HepG2 (cell line): ENCODE measurements around the gene LATS2. TPM values are rescaled to one million over a fixed set of nuclear protein-coding genes. Genes with fewer than 3 reads are reported as not detected.

Experiments
- HOXA5 ChIP-seq: sonication (generic); formaldehyde crosslinking; IDR thresholded peaks from 2 replicates; pipeline ENCODE4 v1.4.0; 2020; ENCODE audit warnings: missing genetic modification reagents
- KMT2A ChIP-seq: sonication (generic); formaldehyde crosslinking; IDR thresholded peaks from 2 replicates; pipeline ENCODE4 v1.4.0; 2020; ENCODE audit warnings: missing genetic modification reagents
- NFYC ChIP-seq: IDR thresholded peaks from 2 replicates; pipeline ENCODE4 v1.6.1; 2016; ENCODE audit warnings: missing genetic modification reagents, missing compliant biosample characterization
- NR2F2 ChIP-seq: IDR thresholded peaks from 2 replicates; pipeline ENCODE4 v1.6.1; 2012; ENCODE audit warnings: low read depth, inconsistent platforms, borderline replicate concordance
- SSRP1 ChIP-seq: IDR thresholded peaks from 2 replicates; pipeline ENCODE4 v1.6.1; 2016; ENCODE audit warnings: control low read depth
- UBTF ChIP-seq: sonication (generic); formaldehyde crosslinking; IDR thresholded peaks from 2 replicates; pipeline ENCODE4 v1.4.0; 2020; ENCODE audit warnings: mild to moderate bottlenecking, missing genetic modification reagents
- ZFX ChIP-seq: sonication (generic); formaldehyde crosslinking; IDR thresholded peaks from 2 replicates; pipeline ENCODE4 v1.4.0; 2020; ENCODE audit warnings: mild to moderate bottlenecking, low read depth, missing genetic modification reagents, moderate library complexity
- ZMAT5 ChIP-seq: sonication (generic); formaldehyde crosslinking; IDR thresholded peaks from 2 replicates; pipeline ENCODE4 v1.5.0; 2020; ENCODE audit warnings: mild to moderate bottlenecking, low read depth, missing genetic modification reagents, borderline replicate concordance
- ZNF143 ChIP-seq: sonication (generic); formaldehyde crosslinking; IDR thresholded peaks from 2 replicates; pipeline ENCODE4 v1.4.0; 2020; ENCODE audit warnings: missing genetic modification reagents
- ZNF510 ChIP-seq: sonication (generic); formaldehyde crosslinking; IDR thresholded peaks from 2 replicates; pipeline ENCODE4 v1.4.0; 2020; ENCODE audit warnings: low read depth, mild to moderate bottlenecking, missing genetic modification reagents
- ZNF569 ChIP-seq: sonication (generic); formaldehyde crosslinking; IDR thresholded peaks from 2 replicates; pipeline ENCODE4 v1.5.0; 2020; ENCODE audit warnings: mild to moderate bottlenecking, missing genetic modification reagents, moderate library complexity, borderline replicate concordance
- polyA plus RNA-seq, 8 experiments: library from polyadenylated mRNA; depleted of rRNA in 3 of 8; stranded (reverse) in 7 of 8; unstranded in 1 of 8; fragments of >200 nt; fragmentation: Illumina TruSeq in 4 of 8; extraction: Trizol in 4 of 8; gene quantifications; 2 replicates each; pipeline versions ENCODE4 v1.2.1 to v1.2.3, GENCODE V29; 2011 to 2016; ENCODE audit warnings: low read depth in 4 of 8, missing spikeins in 1 of 8, mixed read lengths in 1 of 8; ENCODE audit not compliant: insufficient read depth in 1 of 8
- total RNA-seq, 5 experiments: library from RNA; depleted of rRNA; stranded (reverse); fragments of >200 nt; fragmentation: Illumina TruSeq; extraction: Trizol; gene quantifications; 2 replicates each; pipeline ENCODE4 v1.2.3, GENCODE V29; 2016; ENCODE audit warnings: low read depth in 1 of 5
- TF ChIP-seq, protein P1 (sequence below): sonication (generic); formaldehyde crosslinking; IDR thresholded peaks from 2 replicates; pipeline ENCODE4 v1.9.0; 2021; ENCODE audit warnings: missing genetic modification reagents, borderline replicate concordance
- TF ChIP-seq, protein P2 (sequence below): sonication (generic); formaldehyde crosslinking; IDR thresholded peaks from 2 replicates; pipeline ENCODE4 v1.5.0; 2020; ENCODE audit warnings: missing genetic modification reagents, mild to moderate bottlenecking, borderline replicate concordance
- TF ChIP-seq, protein P3 (sequence below): sonication (generic); formaldehyde crosslinking; conservative IDR thresholded peaks from 2 replicates; pipeline ENCODE4 v1.8.0; 2022; ENCODE audit warnings: low read depth, missing genetic modification reagents
- TF ChIP-seq, protein P4 (sequence below), 2 experiments: sonication (generic) in 1 of 2; formaldehyde crosslinking in 1 of 2; IDR thresholded peaks; 2 replicates each; pipeline versions ENCODE4 v1.4.0 to v1.6.1; 2016 to 2020; ENCODE audit warnings: borderline replicate concordance in 1 of 2, low read depth in 1 of 2, mild to moderate bottlenecking in 1 of 2, missing genetic modification reagents in 1 of 2

Gene LATS2
- total and polyA plus RNA-seq, 2 of the 13 experiments (the other 11 are each of a cell fraction or from before 2014, with no cell fraction given) = 7.3 to 8.5 TPM

DNA sequence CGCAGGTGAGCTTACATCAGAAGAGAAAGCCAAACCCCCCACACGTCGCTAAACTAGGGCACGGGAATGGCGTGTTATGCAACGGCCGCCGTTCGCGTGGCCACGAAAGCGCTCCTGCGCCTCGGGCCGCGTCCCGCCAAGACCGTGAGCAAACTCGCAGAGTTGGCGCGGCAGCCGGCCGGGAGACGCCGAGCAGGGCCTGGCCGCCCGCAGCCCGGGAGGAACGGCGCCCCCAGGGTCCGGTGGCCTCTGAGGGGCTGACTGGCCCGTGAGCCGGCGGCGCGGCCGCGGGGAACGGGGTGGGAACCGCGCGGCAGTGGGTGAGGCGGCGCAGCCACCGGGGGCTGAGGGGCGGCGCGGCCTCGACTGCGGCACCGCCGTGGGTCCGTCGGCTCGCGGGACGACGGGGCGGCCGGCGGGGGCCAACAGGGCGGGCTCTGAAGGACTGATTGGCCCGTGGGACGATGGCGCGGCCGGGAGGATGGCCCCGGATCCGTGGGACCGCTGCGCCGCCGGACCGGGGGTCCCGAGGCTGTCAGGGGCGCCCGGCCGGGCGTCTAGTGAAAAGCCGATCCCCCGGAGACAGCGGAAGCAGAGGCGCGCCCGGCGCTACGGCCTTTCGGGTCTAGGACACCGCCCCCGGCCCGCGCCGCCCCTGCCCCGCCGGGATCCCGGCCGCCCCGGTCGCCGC, 903 bp downstream of the LATS2 start (continued):
- TF ChIP-seq, protein P1, sequence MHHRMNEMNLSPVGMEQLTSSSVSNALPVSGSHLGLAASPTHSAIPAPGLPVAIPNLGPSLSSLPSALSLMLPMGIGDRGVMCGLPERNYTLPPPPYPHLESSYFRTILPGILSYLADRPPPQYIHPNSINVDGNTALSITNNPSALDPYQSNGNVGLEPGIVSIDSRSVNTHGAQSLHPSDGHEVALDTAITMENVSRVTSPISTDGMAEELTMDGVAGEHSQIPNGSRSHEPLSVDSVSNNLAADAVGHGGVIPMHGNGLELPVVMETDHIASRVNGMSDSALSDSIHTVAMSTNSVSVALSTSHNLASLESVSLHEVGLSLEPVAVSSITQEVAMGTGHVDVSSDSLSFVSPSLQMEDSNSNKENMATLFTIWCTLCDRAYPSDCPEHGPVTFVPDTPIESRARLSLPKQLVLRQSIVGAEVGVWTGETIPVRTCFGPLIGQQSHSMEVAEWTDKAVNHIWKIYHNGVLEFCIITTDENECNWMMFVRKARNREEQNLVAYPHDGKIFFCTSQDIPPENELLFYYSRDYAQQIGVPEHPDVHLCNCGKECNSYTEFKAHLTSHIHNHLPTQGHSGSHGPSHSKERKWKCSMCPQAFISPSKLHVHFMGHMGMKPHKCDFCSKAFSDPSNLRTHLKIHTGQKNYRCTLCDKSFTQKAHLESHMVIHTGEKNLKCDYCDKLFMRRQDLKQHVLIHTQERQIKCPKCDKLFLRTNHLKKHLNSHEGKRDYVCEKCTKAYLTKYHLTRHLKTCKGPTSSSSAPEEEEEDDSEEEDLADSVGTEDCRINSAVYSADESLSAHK (CRISPR knock-in tag) = no peak
- TF ChIP-seq UBTF (CRISPR knock-in tag) (peak; percentile 59; the same call in 1 of the 2 replicates), ZNF143 (CRISPR knock-in tag) (no peak), SSRP1 (no peak), KMT2A (CRISPR knock-in tag) (peak; percentile 55), ZFX (peak; percentile 63; the same call in 1 of the 2 replicates), ZMAT5 (CRISPR knock-in tag) (no peak), ZNF510 (CRISPR knock-in tag) (no peak), NFYC (CRISPR knock-in tag) (no peak), NR2F2 (no peak), ZNF569 (CRISPR knock-in tag) (no peak), HOXA5 (CRISPR knock-in tag) (no peak)
- TF ChIP-seq, protein P2, sequence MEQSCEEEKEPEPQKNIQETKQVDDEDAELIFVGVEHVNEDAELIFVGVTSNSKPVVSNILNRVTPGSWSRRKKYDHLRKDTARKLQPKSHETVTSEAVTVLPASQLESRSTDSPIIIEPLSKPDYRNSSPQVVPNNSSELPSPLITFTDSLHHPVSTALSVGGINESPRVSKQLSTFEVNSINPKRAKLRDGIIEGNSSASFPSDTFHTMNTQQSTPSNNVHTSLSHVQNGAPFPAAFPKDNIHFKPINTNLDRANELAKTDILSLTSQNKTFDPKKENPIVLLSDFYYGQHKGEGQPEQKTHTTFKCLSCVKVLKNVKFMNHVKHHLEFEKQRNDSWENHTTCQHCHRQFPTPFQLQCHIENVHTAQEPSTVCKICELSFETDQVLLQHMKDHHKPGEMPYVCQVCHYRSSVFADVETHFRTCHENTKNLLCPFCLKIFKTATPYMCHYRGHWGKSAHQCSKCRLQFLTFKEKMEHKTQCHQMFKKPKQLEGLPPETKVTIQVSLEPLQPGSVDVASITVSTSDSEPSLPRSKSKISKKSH (CRISPR knock-in tag) = no peak
- TF ChIP-seq, protein P3, sequence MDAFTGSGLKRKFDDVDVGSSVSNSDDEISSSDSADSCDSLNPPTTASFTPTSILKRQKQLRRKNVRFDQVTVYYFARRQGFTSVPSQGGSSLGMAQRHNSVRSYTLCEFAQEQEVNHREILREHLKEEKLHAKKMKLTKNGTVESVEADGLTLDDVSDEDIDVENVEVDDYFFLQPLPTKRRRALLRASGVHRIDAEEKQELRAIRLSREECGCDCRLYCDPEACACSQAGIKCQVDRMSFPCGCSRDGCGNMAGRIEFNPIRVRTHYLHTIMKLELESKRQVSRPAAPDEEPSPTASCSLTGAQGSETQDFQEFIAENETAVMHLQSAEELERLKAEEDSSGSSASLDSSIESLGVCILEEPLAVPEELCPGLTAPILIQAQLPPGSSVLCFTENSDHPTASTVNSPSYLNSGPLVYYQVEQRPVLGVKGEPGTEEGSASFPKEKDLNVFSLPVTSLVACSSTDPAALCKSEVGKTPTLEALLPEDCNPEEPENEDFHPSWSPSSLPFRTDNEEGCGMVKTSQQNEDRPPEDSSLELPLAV = no peak
- TF ChIP-seq, protein P4, sequence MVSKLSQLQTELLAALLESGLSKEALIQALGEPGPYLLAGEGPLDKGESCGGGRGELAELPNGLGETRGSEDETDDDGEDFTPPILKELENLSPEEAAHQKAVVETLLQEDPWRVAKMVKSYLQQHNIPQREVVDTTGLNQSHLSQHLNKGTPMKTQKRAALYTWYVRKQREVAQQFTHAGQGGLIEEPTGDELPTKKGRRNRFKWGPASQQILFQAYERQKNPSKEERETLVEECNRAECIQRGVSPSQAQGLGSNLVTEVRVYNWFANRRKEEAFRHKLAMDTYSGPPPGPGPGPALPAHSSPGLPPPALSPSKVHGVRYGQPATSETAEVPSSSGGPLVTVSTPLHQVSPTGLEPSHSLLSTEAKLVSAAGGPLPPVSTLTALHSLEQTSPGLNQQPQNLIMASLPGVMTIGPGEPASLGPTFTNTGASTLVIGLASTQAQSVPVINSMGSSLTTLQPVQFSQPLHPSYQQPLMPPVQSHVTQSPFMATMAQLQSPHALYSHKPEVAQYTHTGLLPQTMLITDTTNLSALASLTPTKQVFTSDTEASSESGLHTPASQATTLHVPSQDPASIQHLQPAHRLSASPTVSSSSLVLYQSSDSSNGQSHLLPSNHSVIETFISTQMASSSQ (IDR thresholded peaks at IDR 0.05; ENCODE audit: low read depth) = no peak
- TF ChIP-seq, protein P4 (CRISPR knock-in tag; IDR thresholded peaks at IDR 0.05; ENCODE audit: borderline replicate concordance) = no peak
